OCI-LY1 (cell line): ENCODE measurements around the gene MLLT3.

ENCODE experiments used
- EZH2 ChIP-seq: fragments of 200-600 bp; sonication (generic), shearing (Covaris generic); IDR thresholded peaks from 2 replicates; pipeline ENCODE4 v1.8.0; 2017; ENCODE audit warnings: borderline replicate concordance, mixed run types, mild to moderate bottlenecking, antibody characterized with exemption, low read length, moderate library complexity, mixed read lengths
- TF ChIP-seq, protein P1 (sequence below): fragments of 200-600 bp; sonication (generic), shearing (Covaris generic); IDR thresholded peaks from 2 replicates; pipeline ENCODE4 v1.5.1; 2017; ENCODE audit warnings: mild to moderate bottlenecking, antibody characterized with exemption, low read length, moderate library complexity, mixed read lengths

DNA sequence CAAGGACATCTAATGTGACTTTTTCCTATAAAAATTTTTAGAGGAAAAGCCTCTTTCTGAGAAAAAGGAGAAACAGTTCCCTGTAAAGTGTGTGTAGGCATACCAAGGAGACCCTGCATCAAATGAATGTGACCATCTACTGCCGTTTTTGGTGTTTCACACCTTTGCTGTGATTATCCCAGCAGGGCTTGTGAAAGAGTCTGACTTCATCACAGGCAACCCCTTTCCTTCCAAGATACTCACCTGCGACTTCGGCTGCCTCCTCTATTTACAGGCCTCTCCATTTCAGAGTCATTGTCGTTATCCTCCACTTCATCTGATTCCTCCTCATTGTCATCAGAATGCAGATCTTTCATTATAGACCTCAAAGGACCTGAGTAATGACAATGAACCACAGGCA is 259.1 kb downstream of the MLLT3 start:
- TF ChIP-seq, protein P1, sequence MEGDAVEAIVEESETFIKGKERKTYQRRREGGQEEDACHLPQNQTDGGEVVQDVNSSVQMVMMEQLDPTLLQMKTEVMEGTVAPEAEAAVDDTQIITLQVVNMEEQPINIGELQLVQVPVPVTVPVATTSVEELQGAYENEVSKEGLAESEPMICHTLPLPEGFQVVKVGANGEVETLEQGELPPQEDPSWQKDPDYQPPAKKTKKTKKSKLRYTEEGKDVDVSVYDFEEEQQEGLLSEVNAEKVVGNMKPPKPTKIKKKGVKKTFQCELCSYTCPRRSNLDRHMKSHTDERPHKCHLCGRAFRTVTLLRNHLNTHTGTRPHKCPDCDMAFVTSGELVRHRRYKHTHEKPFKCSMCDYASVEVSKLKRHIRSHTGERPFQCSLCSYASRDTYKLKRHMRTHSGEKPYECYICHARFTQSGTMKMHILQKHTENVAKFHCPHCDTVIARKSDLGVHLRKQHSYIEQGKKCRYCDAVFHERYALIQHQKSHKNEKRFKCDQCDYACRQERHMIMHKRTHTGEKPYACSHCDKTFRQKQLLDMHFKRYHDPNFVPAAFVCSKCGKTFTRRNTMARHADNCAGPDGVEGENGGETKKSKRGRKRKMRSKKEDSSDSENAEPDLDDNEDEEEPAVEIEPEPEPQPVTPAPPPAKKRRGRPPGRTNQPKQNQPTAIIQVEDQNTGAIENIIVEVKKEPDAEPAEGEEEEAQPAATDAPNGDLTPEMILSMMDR, result no peak
- TF ChIP-seq EZH2, result no peak
